HEK293 (cell line): ENCODE data around the gene NUP85.
A peak's percentile ranks its signal among the peaks of the same experiment; 100 is the strongest.

Experiments used
- BCL6B ChIP-seq: fragments of 450-650 bp; formaldehyde crosslinking; IDR thresholded peaks from 2 replicates; pipeline ENCODE4 v1.5.1; 2017; ENCODE audit warnings: missing biosample characterization, missing genetic modification characterization
- GLI4 ChIP-seq: fragments of 450-650 bp; formaldehyde crosslinking; IDR thresholded peaks from 2 replicates; pipeline ENCODE4 v1.5.1; 2016; ENCODE audit warnings: missing biosample characterization, missing genetic modification characterization
- INSM2 ChIP-seq: fragments of 450-650 bp; formaldehyde crosslinking; IDR thresholded peaks from 2 replicates; pipeline ENCODE4 v1.5.1; 2016; ENCODE audit warnings: missing biosample characterization, missing genetic modification characterization
- MZF1 ChIP-seq: fragments of 450-650 bp; formaldehyde crosslinking; IDR thresholded peaks from 2 replicates; pipeline ENCODE4 v1.5.1; 2017; ENCODE audit warnings: missing biosample characterization, missing genetic modification characterization, borderline replicate concordance
- PRDM10 ChIP-seq: fragments of 450-650 bp; formaldehyde crosslinking; IDR thresholded peaks from 2 replicates; pipeline ENCODE4 v1.5.1; 2016; ENCODE audit warnings: missing biosample characterization, missing genetic modification characterization
- REST ChIP-seq: fragments of 450-650 bp; formaldehyde crosslinking; IDR thresholded peaks from 2 replicates; pipeline ENCODE4 v1.5.1; 2016; ENCODE audit warnings: missing biosample characterization, missing genetic modification characterization
- ZBTB48 ChIP-seq: fragments of 450-650 bp; formaldehyde crosslinking; IDR thresholded peaks from 2 replicates; pipeline ENCODE4 v1.5.1; 2016; ENCODE audit warnings: missing biosample characterization, missing genetic modification characterization
- ZNF138 ChIP-seq: fragments of 450-650 bp; formaldehyde crosslinking; IDR thresholded peaks from 2 replicates; pipeline ENCODE4 v1.5.1; 2016; ENCODE audit warnings: missing biosample characterization, missing genetic modification characterization, borderline replicate concordance
- ZNF148 ChIP-seq: fragments of 450-650 bp; formaldehyde crosslinking; IDR thresholded peaks from 2 replicates; pipeline ENCODE4 v1.5.0; 2017; ENCODE audit warnings: missing biosample characterization, missing genetic modification characterization, borderline replicate concordance
- ZNF16 ChIP-seq: fragments of 450-650 bp; formaldehyde crosslinking; IDR thresholded peaks from 2 replicates; pipeline ENCODE4 v1.5.1; 2016; ENCODE audit warnings: low read depth, missing biosample characterization, missing genetic modification characterization
- ZNF169 ChIP-seq: fragments of 450-650 bp; formaldehyde crosslinking; IDR thresholded peaks from 2 replicates; pipeline ENCODE4 v1.5.1; 2016; ENCODE audit warnings: missing biosample characterization, missing genetic modification characterization
- ZNF311 ChIP-seq: fragments of 450-650 bp; formaldehyde crosslinking; IDR thresholded peaks from 2 replicates; pipeline ENCODE4 v1.5.1; 2017; ENCODE audit warnings: missing biosample characterization, missing genetic modification characterization, borderline replicate concordance
- ZNF324 ChIP-seq: fragments of 450-650 bp; formaldehyde crosslinking; IDR thresholded peaks from 2 replicates; pipeline ENCODE4 v1.5.1; 2016; ENCODE audit warnings: missing biosample characterization, missing genetic modification characterization
- ZNF335 ChIP-seq: fragments of 450-650 bp; formaldehyde crosslinking; conservative IDR thresholded peaks from 2 replicates; pipeline ENCODE4 v1.5.1; 2016; ENCODE audit warnings: missing biosample characterization, missing genetic modification characterization
- ZNF350 ChIP-seq: fragments of 450-650 bp; formaldehyde crosslinking; IDR thresholded peaks from 2 replicates; pipeline ENCODE4 v1.5.0; 2017; ENCODE audit warnings: missing biosample characterization, mild to moderate bottlenecking, missing genetic modification characterization
- ZNF510 ChIP-seq: fragments of 450-650 bp; formaldehyde crosslinking; IDR thresholded peaks from 2 replicates; pipeline ENCODE4 v1.5.1; 2018; ENCODE audit warnings: mild to moderate bottlenecking, missing genetic modification characterization, missing biosample characterization; ENCODE audit not compliant: insufficient replicate concordance
- ZNF555 ChIP-seq: fragments of 450-650 bp; formaldehyde crosslinking; conservative IDR thresholded peaks from 2 replicates; pipeline ENCODE4 v1.5.1; 2017; ENCODE audit warnings: missing biosample characterization, mild to moderate bottlenecking, missing genetic modification characterization, inconsistent platforms
- ZNF560 ChIP-seq: fragments of 450-650 bp; formaldehyde crosslinking; IDR thresholded peaks from 2 replicates; pipeline ENCODE4 v1.5.1; 2017; ENCODE audit warnings: missing biosample characterization, missing genetic modification characterization, borderline replicate concordance
- ZNF660 ChIP-seq: fragments of 450-650 bp; IDR thresholded peaks from 2 replicates; pipeline ENCODE4 v1.5.1; 2018; ENCODE audit warnings: missing biosample characterization, mild to moderate bottlenecking, missing genetic modification characterization
- ZNF704 ChIP-seq: fragments of 450-650 bp; formaldehyde crosslinking; IDR thresholded peaks from 2 replicates; pipeline ENCODE4 v1.5.1; 2016; ENCODE audit warnings: missing biosample characterization, missing genetic modification characterization
- ZNF768 ChIP-seq: fragments of 450-650 bp; formaldehyde crosslinking; IDR thresholded peaks from 2 replicates; pipeline ENCODE4 v1.5.1; 2018; ENCODE audit warnings: missing biosample characterization, mild to moderate bottlenecking, missing genetic modification characterization
- ZNF830 ChIP-seq: fragments of 450-650 bp; IDR thresholded peaks from 2 replicates; pipeline ENCODE4 v1.5.0; 2018; ENCODE audit warnings: missing biosample characterization, missing genetic modification characterization, low read depth, mild to moderate bottlenecking, moderate library complexity
- ZSCAN5A ChIP-seq: fragments of 450-650 bp; formaldehyde crosslinking; IDR thresholded peaks from 2 replicates; pipeline ENCODE4 v1.5.1; 2016; ENCODE audit warnings: missing biosample characterization, missing genetic modification characterization

NUP85 gene

GRCh38 chr17:75240394-75241142, 35.1 kb downstream of the NUP85 start (continued):
- TF ChIP-seq PRDM10 (tag by site-specific recombination): peak; percentile 83
- no peak for TF ChIP-seq ZNF510 (tag by site-specific recombination)
- TF ChIP-seq ZNF830 (tag by site-specific recombination): no peak
- peak; percentile 52; the same call in 1 of the 2 replicates for TF ChIP-seq ZNF660 (tag by site-specific recombination)
- no peak for TF ChIP-seq GLI4 (tag by site-specific recombination)
- TF ChIP-seq MZF1: 0 out of 2 replicates have a peak, but pooled peaks have one; percentile 15
- no peak for TF ChIP-seq ZNF350
- no peak for TF ChIP-seq ZNF768
- no peak for TF ChIP-seq BCL6B (tag by site-specific recombination)
- no peak for TF ChIP-seq ZNF311
- TF ChIP-seq ZNF560 (tag by site-specific recombination): no peak
- no peak; the same call in 1 of the 2 replicates for TF ChIP-seq ZNF335 (tag by site-specific recombination)
- no peak for TF ChIP-seq ZNF16 (tag by site-specific recombination)
- no peak for TF ChIP-seq ZNF324 (tag by site-specific recombination)
- TF ChIP-seq REST (tag by site-specific recombination): no peak
- TF ChIP-seq ZNF169 (tag by site-specific recombination): no peak
- TF ChIP-seq ZNF704: no peak
- no peak for TF ChIP-seq ZNF555 (tag by site-specific recombination)
- peak; percentile 91 for TF ChIP-seq ZBTB48 (tag by site-specific recombination)
- TF ChIP-seq ZSCAN5A (tag by site-specific recombination): no peak
- no peak for TF ChIP-seq INSM2
- no peak for TF ChIP-seq ZNF148 (tag by site-specific recombination)
- no peak for TF ChIP-seq ZNF138 (tag by site-specific recombination)
